ENCODE data around the gene DAB2IP. TPM values are rescaled to one million over a fixed set of nuclear protein-coding genes. Genes with fewer than 3 reads are reported as not detected.
"Not testable (repeated sequence)": the region's sequence is repeated elsewhere in the genome, so short reads cannot be mapped to it uniquely, and the experiment has no call there.

DAB2IP gene
- total RNA-seq, 2 experiments from 2014 or later = not detected

DNA sequence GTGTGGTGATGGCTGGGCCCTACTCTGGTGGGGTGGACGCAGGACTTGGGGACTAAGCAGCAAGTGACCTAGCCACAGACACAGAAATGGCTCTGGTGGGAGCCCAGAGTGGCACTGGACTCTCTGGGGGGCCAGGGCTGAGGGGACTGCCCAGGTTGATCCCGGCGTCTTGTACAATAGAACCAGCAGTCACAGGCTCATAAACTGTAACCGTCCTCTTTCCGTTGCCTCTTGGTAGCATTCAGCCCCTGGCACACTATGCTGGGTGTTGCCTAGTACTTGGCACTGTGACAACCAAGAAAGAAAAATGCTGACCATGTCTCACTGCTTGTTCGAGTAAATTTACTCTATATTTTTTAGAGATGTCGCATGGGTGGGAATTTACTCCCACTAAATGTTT lies 80.5 kb downstream of the DAB2IP start:
- Mint-ChIP-seq H3K4me1 (peaks cover 5% of the 10 kb centered on the region), H3K36me3 (ENCODE audit: low read depth) (no peaks in the 10 kb centered on the region), H3K27me3 (peaks cover 25% of the 10 kb centered on the region), H3K27ac (no peak overlapping the region), H3K4me3 (no peak overlapping the region), H3K9me3 (no peaks in the 10 kb centered on the region)
- CTCF ChIA-PET = no interaction called here
- DNase-seq = no peak
- POLR2A ChIA-PET = no interaction called here

GRCh38 chr9:121732389-121732788 lies 81.0 kb downstream of the DAB2IP start:
- no peaks in the 10 kb centered on the region for H3K36me3 Mint-ChIP-seq (ENCODE audit: low read depth)
- H3K9me3 Mint-ChIP-seq = no peaks in the 10 kb centered on the region
- POLR2A ChIA-PET = no interaction called here
- H3K4me1 Mint-ChIP-seq = peaks cover 5% of the 10 kb centered on the region
- peaks cover 27% of the 10 kb centered on the region for H3K27me3 Mint-ChIP-seq
- CTCF ChIA-PET = no interaction called here
- no peak for DNase-seq
- no peak overlapping the region for H3K27ac Mint-ChIP-seq
- no peak overlapping the region for H3K4me3 Mint-ChIP-seq

GRCh38 chr9:121732886-121733285 lies 81.5 kb downstream of the DAB2IP start:
- H3K9me3 Mint-ChIP-seq = no peaks in the 10 kb centered on the region
- peaks cover 5% of the 10 kb centered on the region for H3K4me1 Mint-ChIP-seq
- H3K27me3 Mint-ChIP-seq = peaks cover 29% of the 10 kb centered on the region
- CTCF ChIA-PET = no interaction called here
- no peak overlapping the region for H3K4me3 Mint-ChIP-seq
- no peaks in the 10 kb centered on the region for H3K36me3 Mint-ChIP-seq (ENCODE audit: low read depth)
- no peak for DNase-seq
- H3K27ac Mint-ChIP-seq = no peak overlapping the region
- POLR2A ChIA-PET = no interaction called here

GRCh38 chr9:121734465-121734864 lies 83.0 kb downstream of the DAB2IP start:
- ChIA-PET CTCF (interaction anchor here (1.2 kb wide), 1 partner anchor 8 kb away, joined by 3 read pairs; no protein-coding TSS in a partner anchor), POLR2A (no interaction called here)
- no peaks in the 10 kb centered on the region for H3K9me3 Mint-ChIP-seq
- no peak overlapping the region for H3K27ac Mint-ChIP-seq
- no peak overlapping the region for H3K4me3 Mint-ChIP-seq
- peaks cover 38% of the 10 kb centered on the region for H3K27me3 Mint-ChIP-seq
- no peaks in the 10 kb centered on the region for H3K36me3 Mint-ChIP-seq (ENCODE audit: low read depth)
- peaks cover 5% of the 10 kb centered on the region for H3K4me1 Mint-ChIP-seq
- no peak for DNase-seq

DNA sequence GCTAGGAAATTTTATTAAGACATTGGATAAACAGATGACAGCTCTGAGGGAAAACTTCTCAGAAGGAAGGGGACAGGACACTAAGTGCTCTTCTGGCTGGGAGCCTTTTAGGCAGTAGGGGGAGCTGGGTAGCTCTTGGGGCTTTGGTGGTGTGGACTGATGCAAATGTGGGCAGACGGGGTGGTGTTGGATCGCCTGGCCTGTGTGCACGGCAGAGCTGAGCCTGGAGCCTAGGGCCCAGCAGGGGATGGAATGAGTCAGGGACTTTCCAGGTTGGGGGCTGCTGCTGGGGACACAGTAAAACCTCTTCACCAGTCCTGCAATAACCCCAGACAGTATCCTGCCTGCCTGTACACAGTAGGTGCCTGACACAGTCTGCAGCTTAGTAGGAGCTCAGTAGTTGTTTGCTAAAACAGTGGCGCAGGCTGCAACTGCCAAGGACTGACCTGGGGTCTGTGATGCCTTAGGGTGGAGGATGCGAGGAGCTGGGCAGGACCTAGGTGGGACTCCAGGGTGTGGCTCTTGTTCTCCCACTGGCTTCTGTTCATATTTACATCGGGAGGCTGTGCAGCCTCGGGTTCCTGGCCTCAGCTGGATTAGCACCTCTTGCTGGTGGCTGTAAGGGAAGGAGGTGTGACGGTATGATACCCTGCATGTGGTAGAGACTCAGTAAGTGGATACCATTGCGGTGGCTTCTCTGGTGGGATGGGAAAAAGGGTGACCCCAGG lies 83.8 kb downstream of the DAB2IP start:
- no peaks in the 10 kb centered on the region for H3K36me3 Mint-ChIP-seq (ENCODE audit: low read depth)
- CTCF ChIA-PET = interaction anchor here (0.6 to 1.2 kb wide), 3 partner anchors 8 to 197 kb away, joined by 3 to 4 read pairs (median 3); no protein-coding TSS in a partner anchor
- H3K4me1 Mint-ChIP-seq = peaks cover 5% of the 10 kb centered on the region
- no peaks in the 10 kb centered on the region for H3K9me3 Mint-ChIP-seq
- no peak overlapping the region for H3K4me3 Mint-ChIP-seq
- POLR2A ChIA-PET = no interaction called here
- no peak overlapping the region for H3K27ac Mint-ChIP-seq
- no peak for DNase-seq
- H3K27me3 Mint-ChIP-seq = peaks cover 42% of the 10 kb centered on the region

GRCh38 chr9:121735793-121736770 lies 84.6 kb downstream of the DAB2IP start:
- Mint-ChIP-seq H3K27me3 (peaks cover 42% of the 10 kb centered on the region), H3K27ac (no peak overlapping the region), H3K9me3 (no peaks in the 10 kb centered on the region), H3K4me1 (peaks cover 8% of the 10 kb centered on the region), H3K36me3 (ENCODE audit: low read depth) (no peaks in the 10 kb centered on the region), H3K4me3 (no peak overlapping the region)
- CTCF ChIA-PET = interaction anchor here (1.2 kb wide), 1 partner anchor 7 kb away, joined by 3 read pairs; no protein-coding TSS in a partner anchor
- POLR2A ChIA-PET = no interaction called here
- no peak for DNase-seq

GRCh38 chr9:121736934-121737462 lies 85.6 kb downstream of the DAB2IP start:
- no peaks in the 10 kb centered on the region for H3K9me3 Mint-ChIP-seq
- H3K4me1 Mint-ChIP-seq = peaks cover 11% of the 10 kb centered on the region
- no peak overlapping the region for H3K27ac Mint-ChIP-seq
- ChIA-PET POLR2A (no interaction called here), CTCF (no interaction called here)
- H3K4me3 Mint-ChIP-seq = no peak overlapping the region
- no peaks in the 10 kb centered on the region for H3K36me3 Mint-ChIP-seq (ENCODE audit: low read depth)
- no peak for DNase-seq
- H3K27me3 Mint-ChIP-seq = peaks cover 42% of the 10 kb centered on the region

GRCh38 chr9:121737481-121737931 lies 86.1 kb downstream of the DAB2IP start:
- no peak overlapping the region for H3K27ac Mint-ChIP-seq
- H3K36me3 Mint-ChIP-seq (ENCODE audit: low read depth) = no peaks in the 10 kb centered on the region
- CTCF ChIA-PET = no interaction called here
- H3K9me3 Mint-ChIP-seq = no peaks in the 10 kb centered on the region
- no peak for DNase-seq
- H3K4me1 Mint-ChIP-seq = peaks cover 11% of the 10 kb centered on the region
- H3K4me3 Mint-ChIP-seq = no peak overlapping the region
- POLR2A ChIA-PET = no interaction called here
- peaks cover 40% of the 10 kb centered on the region for H3K27me3 Mint-ChIP-seq

- ChIA-PET POLR2A (no interaction called here), CTCF (no interaction called here)
- no peak overlapping the region for H3K27ac Mint-ChIP-seq
- H3K27me3 Mint-ChIP-seq = peaks cover 40% of the 10 kb centered on the region
- peaks cover 11% of the 10 kb centered on the region for H3K4me1 Mint-ChIP-seq
- no peaks in the 10 kb centered on the region for H3K9me3 Mint-ChIP-seq
- DNase-seq = no peak
- H3K4me3 Mint-ChIP-seq = no peak overlapping the region
- H3K36me3 Mint-ChIP-seq (ENCODE audit: low read depth) = no peaks in the 10 kb centered on the region
Observed at GRCh38 chr9:121738411-121738810, 87.0 kb downstream of the DAB2IP start.

DNA sequence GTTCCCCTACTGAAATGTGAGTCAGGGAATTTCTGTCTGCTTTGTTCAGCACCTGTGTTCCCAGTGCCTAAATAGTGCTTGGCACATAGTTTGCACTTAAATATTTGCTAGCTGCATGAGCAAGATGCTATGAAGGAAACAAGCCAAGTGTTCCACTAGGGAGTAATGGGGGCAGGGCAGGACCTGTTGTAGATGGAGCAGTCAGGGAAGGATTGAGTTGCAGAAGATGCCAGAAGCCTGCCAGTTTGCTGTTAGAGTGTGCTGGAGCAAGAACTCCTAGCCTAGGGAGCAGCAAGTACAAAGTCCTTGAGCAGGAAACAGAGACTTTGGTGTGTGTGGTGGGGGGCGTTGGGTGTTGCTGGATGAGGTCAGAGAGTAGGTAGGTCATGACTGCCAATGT lies 87.5 kb downstream of the DAB2IP start:
- CTCF ChIA-PET = no interaction called here

DNA sequence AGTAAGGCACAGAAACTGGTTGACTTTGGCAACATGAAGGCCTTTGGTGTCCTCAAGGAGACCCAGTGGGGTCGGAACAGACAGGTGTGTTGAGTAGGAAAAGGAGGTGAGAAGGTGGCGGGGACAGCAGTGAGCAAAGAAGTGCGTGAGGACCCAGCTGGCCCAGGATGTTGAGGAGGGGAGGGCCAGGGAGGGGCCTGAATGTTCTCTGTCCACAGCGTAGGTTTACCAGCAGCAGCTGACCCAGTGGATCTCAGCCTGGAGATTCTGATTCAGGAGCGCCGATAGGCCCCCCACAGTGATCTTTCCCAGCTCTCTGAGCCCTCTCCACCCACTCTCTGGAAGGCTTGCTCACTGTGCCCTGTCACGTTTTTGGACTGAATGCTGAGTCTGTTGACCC lies 88.5 kb downstream of the DAB2IP start:
- no peaks in the 10 kb centered on the region for H3K36me3 Mint-ChIP-seq (ENCODE audit: low read depth)
- CTCF ChIA-PET = no interaction called here
- H3K4me1 Mint-ChIP-seq = peaks cover 11% of the 10 kb centered on the region
- H3K27me3 Mint-ChIP-seq = peaks cover 33% of the 10 kb centered on the region
- POLR2A ChIA-PET = no interaction called here
- H3K4me3 Mint-ChIP-seq = no peak overlapping the region
- no peaks in the 10 kb centered on the region for H3K9me3 Mint-ChIP-seq
- no peak overlapping the region for H3K27ac Mint-ChIP-seq
- no peak for DNase-seq

More for the DNA sequence above, 87.5 kb downstream of the DAB2IP start:
- Mint-ChIP-seq H3K4me3 (no peak overlapping the region), H3K36me3 (ENCODE audit: low read depth) (no peaks in the 10 kb centered on the region), H3K9me3 (no peaks in the 10 kb centered on the region), H3K4me1 (peaks cover 11% of the 10 kb centered on the region), H3K27me3 (peaks cover 40% of the 10 kb centered on the region), H3K27ac (no peak overlapping the region)
- POLR2A ChIA-PET = no interaction called here
- DNase-seq = no peak

DNA sequence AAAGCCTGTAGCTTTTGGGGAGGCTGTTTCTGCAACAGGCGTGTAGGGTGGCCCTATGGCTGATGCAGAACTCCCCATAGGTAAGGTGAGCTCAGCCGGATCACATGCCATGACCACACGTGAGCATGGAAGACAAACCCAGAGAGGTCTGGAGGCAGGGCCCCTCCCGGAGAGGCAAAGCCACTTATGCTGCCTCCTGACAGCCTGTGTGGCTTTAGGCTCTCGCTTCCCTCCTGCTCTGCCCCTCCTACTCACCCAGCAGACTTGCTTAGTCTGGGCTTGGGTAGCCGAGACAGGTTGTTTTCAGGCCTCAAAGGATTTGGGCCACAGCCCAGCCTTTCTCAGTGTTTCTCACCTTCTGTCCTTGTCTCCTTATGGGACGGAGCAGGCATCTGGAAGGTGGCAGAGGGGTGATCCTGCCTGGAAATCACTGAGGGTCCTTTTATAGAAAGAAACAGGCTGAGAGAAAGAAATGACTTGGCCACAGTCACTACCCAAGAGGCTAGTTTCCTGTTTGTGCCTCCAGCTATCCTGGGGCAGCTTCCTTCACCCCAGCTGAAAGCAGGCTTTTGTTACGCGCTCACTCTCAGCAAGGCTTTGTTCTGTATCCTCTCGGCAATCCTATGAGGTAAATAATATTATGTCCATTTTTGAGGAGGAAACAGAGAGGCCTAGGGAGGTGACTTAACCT lies 89.9 kb downstream of the DAB2IP start:
- H3K4me1 Mint-ChIP-seq = peaks cover 10% of the 10 kb centered on the region
- POLR2A ChIA-PET = no interaction called here
- H3K4me3 Mint-ChIP-seq = no peak overlapping the region
- CTCF ChIA-PET = interaction anchor here (1.8 kb wide), 1 partner anchor 196 kb away, joined by 4 read pairs; no protein-coding TSS in a partner anchor
- no peak for DNase-seq
- peaks cover 23% of the 10 kb centered on the region for H3K27me3 Mint-ChIP-seq
- no peaks in the 10 kb centered on the region for H3K9me3 Mint-ChIP-seq
- H3K36me3 Mint-ChIP-seq (ENCODE audit: low read depth) = no peaks in the 10 kb centered on the region
- no peak overlapping the region for H3K27ac Mint-ChIP-seq

DNA sequence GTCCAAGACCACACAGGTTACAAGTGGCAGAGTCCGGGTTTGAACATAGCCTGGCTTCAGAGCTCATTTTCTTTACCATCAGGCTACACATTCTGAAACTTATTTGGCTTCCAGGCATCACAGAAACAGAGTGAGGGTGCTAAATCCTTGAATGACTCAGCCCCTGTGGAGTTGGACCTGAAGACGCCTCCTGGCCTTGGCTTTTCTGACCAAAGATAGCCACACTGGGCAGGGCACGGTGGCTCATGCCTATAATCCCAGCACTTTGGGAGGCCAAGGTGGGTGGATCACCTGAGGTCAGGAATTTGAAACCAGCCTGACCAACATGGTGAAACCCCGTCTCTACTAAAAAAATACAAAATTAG lies 90.5 kb downstream of the DAB2IP start:
- H3K9me3 Mint-ChIP-seq; H3K36me3 Mint-ChIP-seq (ENCODE audit: low read depth); H3K4me3 Mint-ChIP-seq; H3K4me1 Mint-ChIP-seq; H3K27ac Mint-ChIP-seq; DNase-seq; POLR2A ChIA-PET: not testable (repeated sequence)
- H3K27me3 Mint-ChIP-seq = peaks cover 19% of the 10 kb centered on the region
- CTCF ChIA-PET = interaction anchor here (1.8 kb wide), 1 partner anchor 196 kb away, joined by 4 read pairs; no protein-coding TSS in a partner anchor

Measured in activated CD4-positive, alpha-beta memory T cell treated with anti-CD3 and anti-CD28 coated beads, Interleukin-2, amount 10 ng/mL, durations not matched to agents 7 days and 5 days (primary cell).